ENCODE data around the gene MTUS2.

The MTUS2 gene

DNA sequence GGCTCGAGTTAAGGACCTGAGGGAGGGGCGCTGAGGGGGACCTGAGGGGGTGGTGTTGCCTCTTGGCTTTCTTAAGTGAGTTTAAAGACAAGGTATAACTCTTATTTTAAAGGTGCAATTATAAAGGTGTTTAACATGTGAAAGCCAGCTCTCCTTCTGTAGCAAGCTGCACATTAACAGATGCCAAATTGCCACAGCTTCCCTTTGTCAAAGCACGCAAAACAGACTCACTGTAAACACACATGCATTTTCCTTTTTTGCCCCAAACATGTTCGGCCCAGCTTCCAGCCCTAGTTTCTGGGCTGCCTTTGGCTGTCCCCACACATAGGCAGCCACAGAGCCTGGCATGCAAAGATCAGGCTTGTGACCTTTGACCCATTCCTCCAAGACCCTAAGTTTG is 663.5 kb downstream of the MTUS2 start:
- DNase-seq (ENCODE audit: low read depth, low spot score) = no peak

DNA sequence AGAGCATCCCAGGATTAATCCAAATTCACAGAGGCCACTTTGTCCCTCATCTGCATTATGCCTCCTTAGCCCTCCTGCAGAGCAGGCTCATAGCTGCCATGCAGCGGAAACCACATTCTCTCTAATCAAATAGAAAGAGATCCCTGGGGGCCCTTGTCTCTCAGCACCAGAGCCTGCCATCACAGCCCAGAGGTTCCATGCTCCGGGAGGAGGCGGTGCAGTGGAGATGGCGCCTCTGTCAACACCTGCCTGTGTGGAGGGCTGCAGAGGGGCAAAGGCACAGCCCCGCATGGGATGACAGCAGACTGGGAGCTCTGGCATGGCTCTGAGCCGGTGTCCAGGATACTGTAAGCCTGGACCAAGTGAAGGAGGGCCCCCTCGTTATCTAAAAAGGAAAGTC is 664.1 kb downstream of the MTUS2 start:
- no peak for DNase-seq (ENCODE audit: low read depth, low spot score)

DNA sequence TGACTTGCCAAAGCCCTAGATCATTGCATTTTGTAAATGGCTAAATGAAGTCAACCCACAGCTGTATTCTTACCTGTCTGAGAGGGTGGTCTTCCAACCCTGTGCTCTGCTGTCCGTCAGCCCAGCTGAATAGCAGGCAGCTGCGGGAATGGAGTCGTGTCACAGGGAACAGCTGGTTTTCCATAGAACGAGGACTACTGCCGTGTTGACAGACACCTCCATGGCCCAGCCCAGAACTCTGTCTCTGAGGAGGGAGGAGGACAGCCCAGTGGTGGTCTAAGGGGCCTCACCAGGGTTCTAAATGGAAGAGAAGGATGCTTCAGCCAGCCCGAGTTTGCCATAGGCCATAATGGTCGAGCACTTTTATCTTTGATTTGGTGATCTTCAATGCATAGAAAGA is 664.7 kb downstream of the MTUS2 start:
- no peak for DNase-seq (ENCODE audit: low read depth, low spot score)

- no peak for DNase-seq (ENCODE audit: low read depth, low spot score)
These were observed 666.4 kb downstream of the MTUS2 start for GRCh38 chr13:29486551-29486950.

DNA sequence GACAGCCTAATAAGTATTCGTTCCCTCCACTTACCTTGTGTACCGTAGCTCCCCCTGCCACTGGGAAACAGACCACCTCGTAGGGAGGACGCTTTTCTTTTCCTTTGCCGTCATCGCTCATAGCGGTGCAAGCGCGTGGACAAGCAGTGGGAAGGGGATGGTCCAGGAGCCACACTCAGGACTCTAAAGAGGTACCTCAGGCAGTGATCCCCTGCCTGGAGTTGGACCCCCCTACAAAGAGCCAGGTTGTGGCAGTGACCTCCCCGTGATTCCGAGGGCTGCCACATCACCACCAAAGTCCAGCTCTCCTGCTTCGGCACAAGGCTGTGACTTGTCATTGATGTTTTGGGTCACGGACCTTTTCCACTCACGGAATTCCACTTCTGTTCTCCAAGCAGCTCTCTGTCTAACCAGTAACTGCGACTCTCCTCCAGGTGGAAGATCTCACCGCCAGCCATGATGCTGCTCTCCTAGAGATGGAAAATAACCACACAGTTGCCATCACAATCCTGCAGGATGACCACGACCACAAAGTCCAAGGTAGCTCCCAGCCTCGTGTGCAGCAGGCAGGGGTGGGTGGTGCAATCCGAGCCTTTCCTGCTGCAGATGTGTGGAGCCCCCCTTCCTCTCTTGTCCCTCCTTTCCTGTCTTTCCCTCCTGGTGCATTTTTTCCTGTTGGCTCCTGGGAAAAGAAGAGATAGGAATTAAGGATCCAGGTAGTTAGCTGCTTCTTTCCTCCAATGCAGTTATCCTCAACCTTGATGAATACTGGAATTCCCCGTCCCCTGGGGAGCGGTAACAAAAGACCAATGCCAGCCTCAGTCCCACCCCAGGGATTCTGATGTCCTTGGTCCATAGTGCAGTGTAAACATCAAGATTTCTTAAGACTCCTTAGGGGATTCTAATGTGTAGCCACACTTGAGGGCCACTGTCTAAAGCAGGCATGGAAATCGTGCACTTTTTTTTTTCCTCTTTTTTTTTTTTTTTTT is 667.6 kb downstream of the MTUS2 start:
- DNase-seq (ENCODE audit: low read depth, low spot score) = no peak

- no peak for DNase-seq (ENCODE audit: low read depth, low spot score)
These were observed 669.8 kb downstream of the MTUS2 start for GRCh38 chr13:29489650-29490560.

- DNase-seq (ENCODE audit: low read depth, low spot score) = no peak
These were observed 670.4 kb downstream of the MTUS2 start for GRCh38 chr13:29490561-29490885.

DNA sequence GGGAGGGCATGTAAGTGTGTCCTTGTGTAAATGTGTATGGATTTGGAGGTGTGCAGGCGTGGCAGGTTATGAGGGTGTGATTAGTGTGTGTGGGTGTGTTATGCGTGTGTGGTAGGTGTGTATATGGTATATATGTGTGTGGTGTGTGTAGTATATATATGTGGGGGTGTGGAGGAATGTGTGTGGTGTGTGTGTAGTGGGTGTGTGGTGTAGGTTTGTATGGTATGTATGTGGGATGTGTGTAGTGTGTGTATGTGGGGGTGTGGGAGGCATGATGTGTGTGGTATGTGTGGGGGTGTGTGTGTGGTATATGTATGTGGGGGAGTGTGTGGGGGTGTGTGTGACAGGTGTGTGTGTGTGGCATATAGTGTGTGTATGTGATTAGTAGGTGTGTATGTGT is 671.1 kb downstream of the MTUS2 start:
- no peak for DNase-seq (ENCODE audit: low read depth, low spot score)

DNA sequence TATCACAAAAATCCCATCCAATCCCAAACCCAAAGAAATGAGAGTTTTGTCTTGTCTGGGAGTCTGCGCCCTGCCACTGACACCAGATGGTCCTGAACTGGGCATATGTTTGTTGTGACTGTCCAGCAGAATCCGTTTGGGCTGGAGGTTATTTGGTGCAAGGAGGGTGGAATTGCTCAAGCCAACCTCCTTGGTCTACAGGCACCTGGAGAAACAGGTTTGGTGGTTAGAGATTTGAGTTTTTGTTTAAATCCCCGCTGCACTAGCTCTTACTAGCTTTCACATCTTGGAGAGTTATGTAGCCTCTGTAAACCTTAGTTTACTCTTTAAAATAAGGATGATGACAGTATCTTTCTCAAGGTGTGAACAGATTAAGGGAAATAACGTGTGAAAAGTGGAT is 673.7 kb downstream of the MTUS2 start:
- DNase-seq (ENCODE audit: low read depth, low spot score) = no peak

GRCh38 chr13:29494520-29494919 is 674.4 kb downstream of the MTUS2 start:
- DNase-seq (ENCODE audit: low read depth, low spot score) = no peak

GRCh38 chr13:29496241-29496712 is 676.1 kb downstream of the MTUS2 start:
- no peak for DNase-seq (ENCODE audit: low read depth, low spot score)

- peak; percentile 67 for DNase-seq (ENCODE audit: low read depth, low spot score)
These were observed 677.1 kb downstream of the MTUS2 start for GRCh38 chr13:29497137-29497654.

GRCh38 chr13:29498426-29499040 is 678.4 kb downstream of the MTUS2 start:
- DNase-seq (ENCODE audit: low read depth, low spot score) = no peak

GRCh38 chr13:29499506-29500165 is 679.5 kb downstream of the MTUS2 start:
- no peak for DNase-seq (ENCODE audit: low read depth, low spot score)

GRCh38 chr13:29500386-29500785 is 680.2 kb downstream of the MTUS2 start:
- DNase-seq (ENCODE audit: low read depth, low spot score) = no peak

DNA sequence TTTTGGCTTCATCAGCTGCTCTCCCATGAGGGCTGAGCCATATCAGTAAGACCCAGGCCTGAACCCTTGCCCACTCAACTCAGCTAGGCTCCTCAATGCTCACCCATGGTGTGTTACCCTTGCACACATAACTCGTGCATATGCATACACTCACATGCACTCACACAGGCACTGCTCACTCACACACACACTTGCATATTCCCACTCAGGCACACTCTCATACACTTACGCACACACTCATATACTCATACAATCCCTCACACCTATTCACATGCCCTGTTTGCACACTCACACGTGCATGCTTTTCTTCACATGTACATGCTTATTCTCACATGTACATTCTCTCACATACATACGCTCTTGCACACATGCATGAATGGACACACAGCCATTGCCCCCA is 681.5 kb downstream of the MTUS2 start:
- no peak for DNase-seq (ENCODE audit: low read depth, low spot score)

GRCh38 chr13:29502391-29503008 is 682.4 kb downstream of the MTUS2 start:
- DNase-seq (ENCODE audit: low read depth, low spot score) = peak; percentile 20

- DNase-seq (ENCODE audit: low read depth, low spot score) = peak; percentile 83
These were observed 683.1 kb downstream of the MTUS2 start for GRCh38 chr13:29503041-29503837.

DNA sequence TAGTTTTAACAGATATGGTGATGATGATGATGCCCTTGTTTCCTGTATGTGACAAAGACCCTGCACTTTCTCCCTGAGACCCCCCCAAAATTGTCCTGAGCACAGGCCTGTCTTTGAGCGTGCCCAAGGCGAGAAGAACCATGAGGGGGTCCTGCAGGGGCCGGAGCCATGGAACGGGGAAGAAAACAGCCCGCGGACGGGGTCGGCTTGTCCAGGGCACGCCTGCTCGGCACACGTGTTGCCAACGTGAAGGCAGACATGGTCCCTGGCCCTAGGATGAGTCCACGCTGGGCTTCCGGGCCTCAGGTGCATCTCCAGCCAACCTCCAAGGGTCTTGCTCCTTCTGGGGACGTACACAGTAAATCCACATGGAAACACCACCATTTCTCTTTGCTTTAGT is 684.6 kb downstream of the MTUS2 start:
- DNase-seq (ENCODE audit: low read depth, low spot score) = no peak

GRCh38 chr13:29505511-29505910 is 685.4 kb downstream of the MTUS2 start:
- no peak for DNase-seq (ENCODE audit: low read depth, low spot score)

Measured in ELF-1 (cell line).